Osteoblast (primary cell): ENCODE data around the gene DPF3. TPM values are rescaled to one million over a fixed set of nuclear protein-coding genes. Genes with fewer than 3 reads are reported as not detected.

Experiments used
- DNase-seq: peaks from one replicate; pipeline ENCODE4 v3.0.0; 2011; ENCODE audit warnings: low spot score, mixed read lengths; ENCODE audit not compliant: insufficient read length; ENCODE audit errors: missing footprints
- H2AFZ ChIP-seq: 2 replicates; pipeline ENCODE4 v1.6.0; 2011; ENCODE audit warnings: mild to moderate bottlenecking, low read length
- H3K27ac ChIP-seq: 2 replicates; pipeline ENCODE4 v1.5.1; 2011; ENCODE audit warnings: mild to moderate bottlenecking, low read depth, low read length, moderate library complexity
- H3K27me3 ChIP-seq: 2 replicates; pipeline ENCODE4 v1.6.0; 2012; ENCODE audit warnings: mild to moderate bottlenecking, control low read depth, inconsistent platforms, low read length, moderate library complexity; ENCODE audit not compliant: insufficient read depth
- H3K36me3 ChIP-seq: 2 replicates; pipeline ENCODE4 v1.5.1; 2011; ENCODE audit warnings: mild to moderate bottlenecking, low read length, control low read depth, moderate library complexity; ENCODE audit not compliant: insufficient read depth
- H3K4me1 ChIP-seq: 2 replicates; pipeline ENCODE4 v1.5.1; 2011; ENCODE audit warnings: mild to moderate bottlenecking, low read length, control low read depth, moderate library complexity; ENCODE audit not compliant: insufficient read depth
- H3K4me2 ChIP-seq: 2 replicates; pipeline ENCODE4 v1.6.0; 2011; ENCODE audit warnings: mild to moderate bottlenecking, low read length; ENCODE audit not compliant: insufficient read depth
- H3K4me3 ChIP-seq: fragments of 200-600 bp; sonication (generic); 3 replicates; pipeline ENCODE4 v1.5.1; 2012; ENCODE audit warnings: mild to moderate bottlenecking, low read length, inconsistent platforms; ENCODE audit not compliant: insufficient read depth
- H3K79me2 ChIP-seq: 2 replicates; pipeline ENCODE4 v1.6.0; 2012; ENCODE audit warnings: mild to moderate bottlenecking, low read length, control low read depth, inconsistent platforms; ENCODE audit not compliant: insufficient read depth
- H3K9me3 ChIP-seq: 2 replicates; pipeline ENCODE4 v1.5.1; 2011; ENCODE audit warnings: low read depth, low read length, control low read depth
- H4K20me1 ChIP-seq: 2 replicates; pipeline ENCODE4 v1.6.0; 2012; ENCODE audit warnings: mild to moderate bottlenecking, low read length, control low read depth; ENCODE audit not compliant: insufficient read depth
- CTCF ChIP-seq: IDR thresholded peaks from 2 replicates; pipeline ENCODE4 v1.5.1; 2011; ENCODE audit warnings: mild to moderate bottlenecking, low read depth, low read length, moderate library complexity; ENCODE audit errors: extremely low read depth
- total RNA-seq: library from RNA; depleted of rRNA; stranded (reverse); fragments of >200 nt; gene quantifications from 2 replicates; pipeline ENCODE4 v1.2.3, GENCODE V29; 2012

Gene DPF3
- total RNA-seq, 1 donor = 1.8 TPM

DNA sequence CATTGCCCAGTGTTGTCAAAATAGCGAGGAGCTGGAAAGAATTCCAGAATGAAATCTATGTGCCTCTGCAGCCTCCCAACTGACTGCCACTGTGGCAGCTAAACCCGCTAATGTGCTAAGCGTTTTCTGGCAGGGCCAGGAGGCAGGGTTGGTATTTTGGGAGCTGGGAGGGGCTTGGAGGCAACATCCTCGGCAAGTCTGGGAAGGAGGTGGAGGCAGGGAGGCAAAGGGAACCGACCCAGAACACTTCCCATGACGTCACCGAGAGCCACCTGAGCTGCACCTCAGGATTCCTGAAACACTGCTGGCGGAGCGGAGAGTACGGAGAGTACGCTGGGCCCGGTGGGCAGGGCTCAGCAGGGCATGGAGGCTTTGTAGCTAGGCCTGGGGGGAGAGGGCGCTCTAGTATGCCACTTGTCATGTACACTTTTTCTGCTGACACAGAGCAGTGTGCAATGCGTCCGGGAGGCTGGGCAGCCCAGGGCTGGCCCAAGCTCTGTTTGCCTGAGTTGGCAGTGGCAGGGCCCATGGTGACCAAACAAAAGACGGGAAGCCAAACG lies 81.5 kb downstream of the DPF3 start:
- peak; percentile 39 for DNase-seq
- Histone ChIP-seq H2AFZ (peak overlapping the region; percentile 56), H3K27me3 (no peaks in the 10 kb centered on the region), H3K4me1 (no peaks in the 10 kb centered on the region), H3K36me3 (no peaks in the 10 kb centered on the region), H4K20me1 (no peaks in the 10 kb centered on the region), H3K79me2 (no peaks in the 10 kb centered on the region), H3K9me3 (no peaks in the 10 kb centered on the region), H3K27ac (no peak overlapping the region), H3K4me2 (no peak overlapping the region), H3K4me3 (no peak overlapping the region)
- no peak for TF ChIP-seq CTCF

- Histone ChIP-seq H3K4me2 (no peak overlapping the region), H3K27ac (no peak overlapping the region), H3K36me3 (no peaks in the 10 kb centered on the region), H3K4me1 (no peaks in the 10 kb centered on the region), H2AFZ (no peak overlapping the region), H3K9me3 (no peaks in the 10 kb centered on the region), H3K79me2 (no peaks in the 10 kb centered on the region), H4K20me1 (no peaks in the 10 kb centered on the region), H3K4me3 (no peak overlapping the region), H3K27me3 (no peaks in the 10 kb centered on the region)
- no peak for DNase-seq
- no peak for TF ChIP-seq CTCF
Measured at GRCh38 chr14:72810201-72810600, 83.7 kb downstream of the DPF3 start.

GRCh38 chr14:72809063-72809462 lies 84.8 kb downstream of the DPF3 start:
- Histone ChIP-seq H3K27ac (no peak overlapping the region), H3K9me3 (no peaks in the 10 kb centered on the region), H3K79me2 (no peaks in the 10 kb centered on the region), H3K4me3 (no peak overlapping the region), H2AFZ (no peak overlapping the region), H3K36me3 (no peaks in the 10 kb centered on the region), H3K27me3 (no peaks in the 10 kb centered on the region), H4K20me1 (no peaks in the 10 kb centered on the region), H3K4me2 (no peak overlapping the region), H3K4me1 (no peaks in the 10 kb centered on the region)
- DNase-seq = peak; percentile 30
- TF ChIP-seq CTCF = no peak

DNA sequence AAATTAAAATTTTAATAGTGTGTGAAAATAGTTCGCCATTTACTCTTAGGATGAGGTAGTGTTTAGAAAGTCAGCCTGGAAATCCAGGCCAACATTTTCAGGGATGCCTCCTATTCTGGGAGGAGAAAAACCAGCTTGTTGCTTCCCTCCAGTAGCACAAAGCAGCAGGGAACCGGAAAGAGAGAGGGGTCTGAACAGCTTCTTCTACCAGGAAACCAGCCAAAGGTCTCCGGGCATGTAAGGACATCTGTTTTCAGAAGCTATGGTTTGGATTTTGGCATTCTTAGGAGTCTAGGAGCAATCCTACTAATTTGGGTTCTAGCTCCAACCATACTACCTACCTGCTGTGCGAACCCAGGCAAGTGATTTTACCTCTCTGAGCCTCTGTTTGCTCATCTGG lies 85.3 kb downstream of the DPF3 start:
- no peak overlapping the region for H3K27ac ChIP-seq
- H3K9me3 ChIP-seq = no peaks in the 10 kb centered on the region
- no peaks in the 10 kb centered on the region for H4K20me1 ChIP-seq
- no peak overlapping the region for H3K4me2 ChIP-seq
- no peak for DNase-seq
- no peaks in the 10 kb centered on the region for H3K36me3 ChIP-seq
- no peak overlapping the region for H2AFZ ChIP-seq
- no peak overlapping the region for H3K4me3 ChIP-seq
- H3K79me2 ChIP-seq = no peaks in the 10 kb centered on the region
- TF ChIP-seq CTCF = no peak
- H3K4me1 ChIP-seq = no peaks in the 10 kb centered on the region
- H3K27me3 ChIP-seq = no peaks in the 10 kb centered on the region
